ENCODE measurements around the gene INO80D.
"Not testable (repeated sequence)": the region's sequence is repeated elsewhere in the genome, so short reads cannot be mapped to it uniquely, and the experiment has no call there.

Gene INO80D

GRCh38 chr2:206056286-206056685 lies 29.7 kb downstream of the INO80D start:
- Histone ChIP-seq H3K27ac (ENCODE audit: insufficient read depth in 1 of 2, low read depth in 1 of 2, low read length in 2 of 2, poor library complexity in 1 of 2, severe bottlenecking in 2 of 2) (no peak overlapping the region), H3K36me3 (ENCODE audit: control insufficient read depth in 4 of 4, insufficient read depth in 4 of 4, low read length in 3 of 4) (peaks cover 6 to 47% (median 36%) of the 10 kb centered on the region in 4 experiments), H3K27me3 (replicated peaks in 2 of 5; ENCODE audit: control insufficient read depth in 4 of 5, insufficient read depth in 5 of 5, low read length in 4 of 5) (no peaks in the 10 kb centered on the region), H3K4me3 (ENCODE audit: control insufficient read depth in 1 of 7, extremely low read depth in 1 of 7, insufficient read depth in 4 of 7, low read depth in 2 of 7, low read length in 6 of 7) (no peak overlapping the region), H3K9me3 (ENCODE audit: control extremely low read depth in 1 of 5, control insufficient read depth in 4 of 5, insufficient read depth in 2 of 5, low read depth in 1 of 5, low read length in 4 of 5) (no peaks in the 10 kb centered on the region), H3K4me1 (ENCODE audit: control extremely low read depth in 1 of 4, control insufficient read depth in 4 of 4, insufficient read depth in 4 of 4, low read length in 3 of 4) (no peaks in the 10 kb centered on the region)
- no peak for DNase-seq
- WGBS (ENCODE audit: insufficient coverage), result 98% methylated on average over 6 of the region's 8 CpGs
- ChIA-PET CTCF (no interaction called here), POLR2A (no interaction called here)

- Histone ChIP-seq H3K27ac (ENCODE audit: insufficient read depth in 1 of 2, low read depth in 1 of 2, low read length in 2 of 2, poor library complexity in 1 of 2, severe bottlenecking in 2 of 2) (no peak overlapping the region), H3K4me3 (ENCODE audit: control insufficient read depth in 1 of 7, extremely low read depth in 1 of 7, insufficient read depth in 4 of 7, low read depth in 2 of 7, low read length in 6 of 7) (no peak overlapping the region), H3K36me3 (ENCODE audit: control insufficient read depth in 4 of 4, insufficient read depth in 4 of 4, low read length in 3 of 4) (peaks cover 6 to 39% (median 31%) of the 10 kb centered on the region in 4 experiments), H3K4me1 (ENCODE audit: control extremely low read depth in 1 of 4, control insufficient read depth in 4 of 4, insufficient read depth in 4 of 4, low read length in 3 of 4) (no peaks in the 10 kb centered on the region), H3K9me3 (ENCODE audit: control extremely low read depth in 1 of 5, control insufficient read depth in 4 of 5, insufficient read depth in 2 of 5, low read depth in 1 of 5, low read length in 4 of 5) (no peaks in the 10 kb centered on the region), H3K27me3 (replicated peaks in 2 of 5; ENCODE audit: control insufficient read depth in 4 of 5, insufficient read depth in 5 of 5, low read length in 4 of 5) (no peaks in the 10 kb centered on the region)
- ChIA-PET CTCF (interaction anchor here (0.9 kb wide), 1 partner anchor 61 kb away, joined by 3 read pairs; no protein-coding TSS in a partner anchor), POLR2A (no interaction called here)
- no peak for DNase-seq
- no CpG with 5 or more reads among the region's 3 CpGs for WGBS (ENCODE audit: insufficient coverage)
Observed at GRCh38 chr2:206054952-206055351, 31.0 kb downstream of the INO80D start.

- ChIA-PET POLR2A (no interaction called here), CTCF (no interaction called here)
- Histone ChIP-seq H3K4me1 (ENCODE audit: control extremely low read depth in 1 of 4, control insufficient read depth in 4 of 4, insufficient read depth in 4 of 4, low read length in 3 of 4) (peaks cover 0 to 4% (median under 1%) of the 10 kb centered on the region in 4 experiments), H3K4me3 (ENCODE audit: control insufficient read depth in 1 of 7, extremely low read depth in 1 of 7, insufficient read depth in 4 of 7, low read depth in 2 of 7, low read length in 6 of 7) (no peak overlapping the region), H3K27ac (ENCODE audit: insufficient read depth in 1 of 2, low read depth in 1 of 2, low read length in 2 of 2, poor library complexity in 1 of 2, severe bottlenecking in 2 of 2) (no peak overlapping the region), H3K9me3 (ENCODE audit: control extremely low read depth in 1 of 5, control insufficient read depth in 4 of 5, insufficient read depth in 2 of 5, low read depth in 1 of 5, low read length in 4 of 5) (no peaks in the 10 kb centered on the region), H3K36me3 (ENCODE audit: control insufficient read depth in 4 of 4, insufficient read depth in 4 of 4, low read length in 3 of 4) (peaks cover 6 to 37% (median 18%) of the 10 kb centered on the region in 4 experiments), H3K27me3 (replicated peaks in 2 of 5; ENCODE audit: control insufficient read depth in 4 of 5, insufficient read depth in 5 of 5, low read length in 4 of 5) (no peaks in the 10 kb centered on the region)
- 88% methylated on average over 4 of the region's 6 CpGs for whole genome bisulfite sequencing (ENCODE audit: insufficient coverage)
- no peak for DNase-seq
Observed at GRCh38 chr2:206051912-206052311, 34.1 kb downstream of the INO80D start.

- 33% methylated on average over 1 of the region's 1 CpG for WGBS (ENCODE audit: insufficient coverage)
- POLR2A ChIA-PET, result no interaction called here
- peak in 1 of 3 donors; percentile 7 for DNase-seq
Observed at GRCh38 chr2:206049392-206049791, 36.6 kb downstream of the INO80D start.

GRCh38 chr2:206045251-206045650 lies 40.7 kb downstream of the INO80D start:
- no peaks in the 10 kb centered on the region for H3K27me3 ChIP-seq (replicated peaks in 2 of 5; ENCODE audit: control insufficient read depth in 4 of 5, insufficient read depth in 5 of 5, low read length in 4 of 5)
- H3K4me1 ChIP-seq (ENCODE audit: control extremely low read depth in 1 of 4, control insufficient read depth in 4 of 4, insufficient read depth in 4 of 4, low read length in 3 of 4), result peaks cover 0 to 4% (median under 1%) of the 10 kb centered on the region in 4 experiments
- WGBS (ENCODE audit: insufficient coverage), result no CpG with 5 or more reads among the region's 1 CpG
- ChIA-PET POLR2A (no interaction called here), CTCF (interaction anchor here (0.9 to 1.8 kb wide), 4 partner anchors 8 to 42 kb away, joined by 3 to 6 read pairs (median 3); no protein-coding TSS in a partner anchor)
- no peak overlapping the region for H3K27ac ChIP-seq (ENCODE audit: insufficient read depth in 1 of 2, low read depth in 1 of 2, low read length in 2 of 2, poor library complexity in 1 of 2, severe bottlenecking in 2 of 2)
- DNase-seq, result no peak
- no peaks in the 10 kb centered on the region for H3K9me3 ChIP-seq (ENCODE audit: control extremely low read depth in 1 of 5, control insufficient read depth in 4 of 5, insufficient read depth in 2 of 5, low read depth in 1 of 5, low read length in 4 of 5)
- H3K4me3 ChIP-seq (ENCODE audit: control insufficient read depth in 1 of 7, extremely low read depth in 1 of 7, insufficient read depth in 4 of 7, low read depth in 2 of 7, low read length in 6 of 7), result no peak overlapping the region
- H3K36me3 ChIP-seq (ENCODE audit: control insufficient read depth in 4 of 4, insufficient read depth in 4 of 4, low read length in 3 of 4), result peaks cover 14 to 43% (median 23%) of the 10 kb centered on the region in 4 experiments

More at GRCh38 chr2:206049392-206049791, 36.6 kb downstream of the INO80D start:
- no peaks in the 10 kb centered on the region for H3K27me3 ChIP-seq (replicated peaks in 2 of 5; ENCODE audit: control insufficient read depth in 4 of 5, insufficient read depth in 5 of 5, low read length in 4 of 5)
- H3K4me1 ChIP-seq (ENCODE audit: control extremely low read depth in 1 of 4, control insufficient read depth in 4 of 4, insufficient read depth in 4 of 4, low read length in 3 of 4), result peaks cover 0 to 4% (median under 1%) of the 10 kb centered on the region in 4 experiments
- H3K4me3 ChIP-seq (ENCODE audit: control insufficient read depth in 1 of 7, extremely low read depth in 1 of 7, insufficient read depth in 4 of 7, low read depth in 2 of 7, low read length in 6 of 7), result no peak overlapping the region
- H3K27ac ChIP-seq (ENCODE audit: insufficient read depth in 1 of 2, low read depth in 1 of 2, low read length in 2 of 2, poor library complexity in 1 of 2, severe bottlenecking in 2 of 2), result no peak overlapping the region
- peaks cover 8 to 32% (median 18%) of the 10 kb centered on the region in 4 experiments for H3K36me3 ChIP-seq (ENCODE audit: control insufficient read depth in 4 of 4, insufficient read depth in 4 of 4, low read length in 3 of 4)
- H3K9me3 ChIP-seq (ENCODE audit: control extremely low read depth in 1 of 5, control insufficient read depth in 4 of 5, insufficient read depth in 2 of 5, low read depth in 1 of 5, low read length in 4 of 5), result no peaks in the 10 kb centered on the region
- CTCF ChIA-PET, result no interaction called here

GRCh38 chr2:206040525-206040924 lies 45.4 kb downstream of the INO80D start:
- Histone ChIP-seq H3K4me1 (ENCODE audit: control extremely low read depth in 1 of 4, control insufficient read depth in 4 of 4, insufficient read depth in 4 of 4, low read length in 3 of 4) (no peaks in the 10 kb centered on the region), H3K36me3 (ENCODE audit: control insufficient read depth in 4 of 4, insufficient read depth in 4 of 4, low read length in 3 of 4) (peaks cover 23 to 44% (median 29%) of the 10 kb centered on the region in 4 experiments), H3K27me3 (replicated peaks in 2 of 5; ENCODE audit: control insufficient read depth in 4 of 5, insufficient read depth in 5 of 5, low read length in 4 of 5) (no peaks in the 10 kb centered on the region), H3K9me3 (ENCODE audit: control extremely low read depth in 1 of 5, control insufficient read depth in 4 of 5, insufficient read depth in 2 of 5, low read depth in 1 of 5, low read length in 4 of 5) (no peaks in the 10 kb centered on the region), H3K27ac (ENCODE audit: insufficient read depth in 1 of 2, low read depth in 1 of 2, low read length in 2 of 2, poor library complexity in 1 of 2, severe bottlenecking in 2 of 2) (no peak overlapping the region), H3K4me3 (ENCODE audit: control insufficient read depth in 1 of 7, extremely low read depth in 1 of 7, insufficient read depth in 4 of 7, low read depth in 2 of 7, low read length in 6 of 7) (no peak overlapping the region)
- 90% methylated on average over 4 of the region's 5 CpGs for WGBS (ENCODE audit: insufficient coverage)
- DNase-seq, result no peak
- POLR2A ChIA-PET, result no interaction called here
- CTCF ChIA-PET, result interaction anchor here (1.2 to 1.5 kb wide), 2 partner anchors 12 to 13 kb away, joined by 4 to 5 read pairs; no protein-coding TSS in a partner anchor

GRCh38 chr2:206035393-206035792 lies 50.6 kb downstream of the INO80D start:
- Histone ChIP-seq H3K36me3 (ENCODE audit: control insufficient read depth in 4 of 4, insufficient read depth in 4 of 4, low read length in 3 of 4) (peaks cover 22 to 60% (median 34%) of the 10 kb centered on the region in 4 experiments), H3K9me3 (ENCODE audit: control extremely low read depth in 1 of 5, control insufficient read depth in 4 of 5, insufficient read depth in 2 of 5, low read depth in 1 of 5, low read length in 4 of 5) (peaks cover 0 to 23% (median 0%) of the 10 kb centered on the region in 5 experiments)
- DNase-seq; POLR2A ChIA-PET; H3K27ac ChIP-seq (ENCODE audit: insufficient read depth in 1 of 2, low read depth in 1 of 2, low read length in 2 of 2, poor library complexity in 1 of 2, severe bottlenecking in 2 of 2); CTCF ChIA-PET; H3K4me1 ChIP-seq (ENCODE audit: control extremely low read depth in 1 of 4, control insufficient read depth in 4 of 4, insufficient read depth in 4 of 4, low read length in 3 of 4); H3K27me3 ChIP-seq (replicated peaks in 2 of 5; ENCODE audit: control insufficient read depth in 4 of 5, insufficient read depth in 5 of 5, low read length in 4 of 5); H3K4me3 ChIP-seq (ENCODE audit: control insufficient read depth in 1 of 7, extremely low read depth in 1 of 7, insufficient read depth in 4 of 7, low read depth in 2 of 7, low read length in 6 of 7): not testable (repeated sequence)
- 100% methylated on average over 1 of the region's 3 CpGs for WGBS (ENCODE audit: insufficient coverage)

Data from common myeloid progenitor, CD34-positive (primary cell).